IPS DF 6.9 (cell line): ENCODE results near the gene RNF38.
"Not testable (repeated sequence)": the region's sequence is repeated elsewhere in the genome, so short reads cannot be mapped to it uniquely, and the experiment has no call there.

ENCODE experiments used
- DNase-seq: peaks from one replicate; pipeline ENCODE4 v3.0.0-alpha.2; 2013; ENCODE audit warnings: low read depth, low spot score
- H3K27ac ChIP-seq: one replicate; pipeline ENCODE4 v1.5.1; 2013; ENCODE audit warnings: low read length, control low read depth
- H3K27me3 ChIP-seq: 2 replicates; pipeline ENCODE4 v1.6.1; 2013; ENCODE audit warnings: mild to moderate bottlenecking, low read length; ENCODE audit not compliant: control insufficient read depth, insufficient read depth
- H3K36me3 ChIP-seq: 2 replicates; pipeline ENCODE4 v1.6.1; 2013; ENCODE audit warnings: low read length; ENCODE audit not compliant: control insufficient read depth, insufficient read depth
- H3K4me1 ChIP-seq: 2 replicates; pipeline ENCODE4 v1.6.1; 2013; ENCODE audit warnings: low read length; ENCODE audit not compliant: control insufficient read depth, insufficient read depth
- H3K4me3 ChIP-seq: 2 replicates; pipeline ENCODE4 v1.5.1; 2013; ENCODE audit warnings: mild to moderate bottlenecking, low read length
- H3K9me3 ChIP-seq: 2 replicates; pipeline ENCODE4 v1.6.1; 2013; ENCODE audit warnings: low read length, inconsistent platforms; ENCODE audit not compliant: control insufficient read depth, insufficient read depth
- WGBS: extraction: QIAGEN DNeasy Blood & Tissue Kit; methylation state at CpG from one replicate; pipeline ENCODE4 v1.1.7; 2013; ENCODE audit warnings: mixed read lengths, missing lambda C conversion rate; ENCODE audit not compliant: insufficient read length, insufficient coverage; 5-methylcytosine and 5-hydroxymethylcytosine counted together

RNF38 gene

DNA sequence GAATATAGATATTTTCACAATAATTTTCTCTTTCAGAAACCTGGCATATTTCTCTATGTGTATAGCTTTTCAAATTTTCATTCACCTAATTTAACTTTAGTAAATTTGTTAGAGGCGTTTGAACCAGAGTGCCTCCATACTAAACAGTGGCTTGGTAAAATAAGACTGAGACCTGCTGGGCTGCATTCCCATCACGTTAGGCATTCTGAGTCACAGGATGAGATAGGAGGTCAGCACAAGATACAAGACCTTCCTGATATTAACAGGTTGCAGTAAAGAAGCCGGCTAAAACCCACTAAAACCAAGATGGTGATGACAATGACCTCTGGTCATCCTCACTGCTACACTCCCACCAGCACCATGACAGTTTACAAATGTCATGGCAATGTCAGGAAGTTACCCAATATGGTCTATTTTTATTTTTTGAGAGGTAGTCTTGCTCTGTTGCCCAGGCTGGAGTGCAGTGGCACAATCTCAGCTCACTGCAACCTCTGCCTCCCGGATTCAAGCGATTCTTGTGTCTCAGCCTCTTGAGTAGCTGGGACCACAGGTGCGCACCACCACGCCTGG lies 13.6 kb downstream of the RNF38 start:
- H3K36me3 ChIP-seq, H3K9me3 ChIP-seq: not testable (repeated sequence)

DNA sequence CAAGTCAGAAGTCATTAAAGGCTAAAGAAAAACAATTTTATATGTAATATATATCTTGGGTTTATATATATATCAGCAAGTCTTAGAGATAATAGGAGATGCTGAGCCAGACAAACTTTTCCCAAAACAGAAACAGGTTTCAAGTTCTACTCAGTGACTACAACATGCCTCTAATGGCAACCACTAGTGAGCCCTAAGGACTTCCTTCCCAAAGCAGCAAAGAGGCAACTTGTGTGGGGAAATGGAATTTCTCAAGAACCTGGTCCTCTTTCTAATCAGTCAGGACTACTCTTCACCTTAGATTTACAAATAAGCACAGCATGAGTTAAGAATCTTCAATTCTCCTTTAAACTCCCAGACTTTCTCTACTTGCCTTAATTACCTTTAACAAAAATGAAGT lies 17.6 kb downstream of the RNF38 start:
- DNase-seq, result peak; percentile 9
- Histone ChIP-seq H3K4me3 (no peak overlapping the region), H3K9me3 (no peaks in the 10 kb centered on the region), H3K4me1 (peaks cover 1% of the 10 kb centered on the region; the same call in 1 of the 2 replicates), H3K36me3 (no peaks in the 10 kb centered on the region; the same call in 1 of the 2 replicates), H3K27ac (no peak overlapping the region), H3K27me3 (no peaks in the 10 kb centered on the region)

More for the DNA sequence above, 13.6 kb downstream of the RNF38 start:
- not testable (repeated sequence) for H3K27me3 ChIP-seq, H3K27ac ChIP-seq, DNase-seq, H3K4me1 ChIP-seq, H3K4me3 ChIP-seq
- no CpG with 5 or more reads among the region's 7 CpGs for WGBS

DNA sequence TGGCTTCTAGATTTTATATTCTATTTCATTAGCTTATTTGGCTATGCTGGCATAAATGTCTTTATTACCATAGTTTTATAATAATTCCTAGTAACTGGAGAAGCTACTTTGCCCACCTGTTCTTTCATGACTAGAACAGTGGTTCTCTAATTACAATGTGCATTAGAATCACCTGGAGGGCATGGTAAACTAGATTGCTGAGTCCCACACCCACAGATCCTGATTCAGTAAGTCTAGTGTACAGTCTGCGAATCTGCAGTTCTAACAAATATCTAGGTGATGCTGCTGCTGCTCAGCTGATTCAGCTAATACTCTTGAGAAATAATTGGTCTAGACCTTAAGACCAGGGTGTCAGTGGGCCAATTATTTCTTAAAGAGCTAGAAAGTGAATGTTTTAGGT lies 35.5 kb downstream of the RNF38 start:
- no peak for DNase-seq
- H3K36me3 ChIP-seq, result peaks cover 2% of the 10 kb centered on the region; the same call in 1 of the 2 replicates
- WGBS, result no CpG with 5 or more reads among the region's 1 CpG
- H3K27me3 ChIP-seq, result no peaks in the 10 kb centered on the region
- no peak overlapping the region for H3K4me3 ChIP-seq
- H3K9me3 ChIP-seq, result no peaks in the 10 kb centered on the region
- no peaks in the 10 kb centered on the region for H3K4me1 ChIP-seq
- no peak overlapping the region for H3K27ac ChIP-seq

DNA sequence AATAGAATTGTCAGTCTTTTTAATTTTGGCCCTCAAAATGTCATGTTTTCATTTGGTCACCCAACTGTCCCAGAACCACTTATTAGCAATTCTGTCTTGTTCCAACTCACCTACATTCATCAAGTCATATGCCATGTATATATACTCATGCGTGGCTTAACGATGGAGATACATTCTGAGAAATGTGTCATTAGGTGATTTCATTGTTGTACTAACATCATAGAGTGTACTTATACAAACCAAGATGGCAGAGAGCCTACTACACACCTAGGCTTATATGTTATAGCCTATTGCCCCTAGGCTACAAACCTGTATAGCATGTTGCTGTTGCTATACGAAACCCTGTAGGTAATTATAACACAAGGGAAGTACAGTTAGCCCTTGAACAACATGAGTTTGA lies 36.6 kb downstream of the RNF38 start:
- H3K27me3 ChIP-seq, result no peaks in the 10 kb centered on the region
- WGBS, result no CpG with 5 or more reads among the region's 3 CpGs
- DNase-seq, result no peak
- no peak overlapping the region for H3K4me3 ChIP-seq
- H3K4me1 ChIP-seq, result no peaks in the 10 kb centered on the region
- H3K9me3 ChIP-seq, result no peaks in the 10 kb centered on the region
- H3K27ac ChIP-seq, result no peak overlapping the region
- H3K36me3 ChIP-seq, result peaks cover 2% of the 10 kb centered on the region; the same call in 1 of the 2 replicates

DNA sequence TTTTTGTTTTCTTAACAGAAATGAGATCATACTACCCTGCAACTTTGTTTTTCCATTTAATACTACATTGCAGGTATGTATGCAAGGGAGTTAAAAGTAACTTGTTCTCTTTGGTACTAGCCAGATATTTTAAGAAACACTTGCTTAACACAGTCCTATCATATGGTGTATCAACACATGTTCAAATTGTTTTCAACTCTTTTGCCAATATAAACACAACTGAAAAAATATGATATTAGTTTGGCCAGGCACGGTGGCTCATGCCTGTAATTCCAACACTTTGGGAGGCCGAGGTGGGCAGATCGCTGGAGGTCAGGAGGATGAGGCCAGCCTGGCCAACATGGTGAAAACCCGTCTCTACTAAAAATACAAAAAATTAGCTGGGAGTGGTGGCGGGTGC lies 41.6 kb downstream of the RNF38 start:
- Histone ChIP-seq H3K27ac (no peak overlapping the region), H3K36me3 (peaks cover 5% of the 10 kb centered on the region; the same call in 1 of the 2 replicates), H3K4me3 (no peak overlapping the region), H3K4me1 (no peaks in the 10 kb centered on the region), H3K27me3 (no peaks in the 10 kb centered on the region), H3K9me3 (no peaks in the 10 kb centered on the region)
- DNase-seq, result no peak
- no CpG with 5 or more reads among the region's 5 CpGs for WGBS

DNA sequence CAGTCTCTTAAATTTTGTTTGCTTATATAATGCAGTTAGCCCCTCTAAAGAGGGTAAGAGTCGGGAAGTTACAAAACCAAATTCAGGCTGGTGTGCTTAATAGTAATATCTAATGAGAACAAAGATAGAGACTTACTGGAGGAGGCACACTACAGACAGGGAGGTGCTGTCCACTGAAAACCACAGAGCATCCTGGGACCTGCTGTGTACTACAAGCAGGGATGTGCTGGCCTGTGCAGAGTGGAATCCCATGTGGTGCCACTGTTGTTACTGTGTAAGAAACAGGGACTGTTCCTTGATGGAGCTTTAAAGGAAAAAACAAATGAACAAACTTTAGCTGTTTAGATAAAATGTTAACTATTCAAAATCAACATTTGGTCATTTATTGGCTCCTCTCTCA lies 42.4 kb downstream of the RNF38 start:
- H3K27me3 ChIP-seq, result no peaks in the 10 kb centered on the region
- H3K9me3 ChIP-seq, result no peaks in the 10 kb centered on the region
- H3K4me3 ChIP-seq, result no peak overlapping the region
- H3K4me1 ChIP-seq, result no peaks in the 10 kb centered on the region
- H3K27ac ChIP-seq, result no peak overlapping the region
- DNase-seq, result no peak
- H3K36me3 ChIP-seq, result peaks cover 5% of the 10 kb centered on the region; the same call in 1 of the 2 replicates
- WGBS, result no CpG with 5 or more reads among the region's 1 CpG

DNA sequence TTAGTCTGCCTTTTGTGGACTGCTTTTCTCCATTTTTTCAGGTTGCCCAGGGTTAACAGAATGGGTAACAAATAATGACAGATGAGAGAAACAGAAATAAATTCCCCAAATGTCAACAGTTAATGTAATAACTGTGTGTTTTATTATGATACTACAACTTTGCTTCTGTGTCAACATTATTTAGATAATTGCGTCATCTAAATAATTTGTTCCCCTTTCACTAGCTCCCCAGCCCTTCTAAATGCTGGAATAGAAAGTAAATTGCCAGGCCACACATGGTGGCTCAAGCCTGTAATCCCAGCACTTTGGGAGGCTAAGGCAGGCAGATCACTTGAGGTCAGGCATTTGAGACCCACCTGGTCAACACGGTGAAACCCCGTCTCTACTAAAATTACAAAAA lies 53.5 kb downstream of the RNF38 start:
- Histone ChIP-seq H3K27me3 (no peaks in the 10 kb centered on the region), H3K4me1 (no peaks in the 10 kb centered on the region), H3K27ac (no peak overlapping the region), H3K4me3 (no peak overlapping the region), H3K36me3 (peaks cover 17% of the 10 kb centered on the region; the same call in 1 of the 2 replicates), H3K9me3 (no peaks in the 10 kb centered on the region)
- DNase-seq, result no peak
- no CpG with 5 or more reads among the region's 3 CpGs for WGBS

DNA sequence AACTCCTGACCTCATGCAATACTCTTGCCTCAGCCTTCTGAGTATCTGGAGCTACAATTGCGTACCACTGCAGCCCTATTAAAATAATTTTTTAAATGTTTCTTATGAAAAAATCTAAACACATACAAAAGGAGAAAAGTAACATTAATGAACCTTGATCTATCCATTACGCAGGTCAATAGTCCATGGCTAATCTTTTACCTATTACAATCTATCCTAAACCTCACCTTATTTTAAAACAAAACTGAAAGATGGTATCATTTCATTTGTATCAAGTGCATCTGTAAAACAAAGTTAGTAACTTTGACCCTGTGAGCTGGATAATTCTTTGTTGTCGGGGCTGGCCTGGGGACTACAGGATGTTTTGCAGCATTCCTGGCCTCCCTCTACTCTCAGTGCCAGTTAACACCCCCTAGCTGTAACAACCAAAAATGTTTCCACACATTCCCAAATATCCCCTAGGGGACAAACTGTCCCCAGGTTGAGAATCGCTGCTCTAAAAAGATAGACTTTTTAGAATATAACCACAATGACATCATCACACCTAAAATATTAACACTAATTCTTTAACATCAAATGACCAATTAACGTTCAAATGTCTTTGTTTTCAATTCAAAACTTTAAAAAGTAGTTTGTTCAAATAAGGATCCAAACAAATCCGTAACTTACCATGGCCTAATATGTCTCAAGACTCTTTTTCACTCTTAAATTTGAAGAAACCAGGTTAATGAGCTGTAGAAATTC lies 54.8 kb downstream of the RNF38 start:
- 100% methylated on average over 2 of the region's 6 CpGs for WGBS
- no peak overlapping the region for H3K27ac ChIP-seq
- peaks cover 13% of the 10 kb centered on the region; the same call in 1 of the 2 replicates for H3K36me3 ChIP-seq
- DNase-seq, result peak; percentile 4
- H3K4me3 ChIP-seq, result no peak overlapping the region
- H3K9me3 ChIP-seq, result no peaks in the 10 kb centered on the region
- H3K4me1 ChIP-seq, result no peaks in the 10 kb centered on the region
- no peaks in the 10 kb centered on the region for H3K27me3 ChIP-seq

DNA sequence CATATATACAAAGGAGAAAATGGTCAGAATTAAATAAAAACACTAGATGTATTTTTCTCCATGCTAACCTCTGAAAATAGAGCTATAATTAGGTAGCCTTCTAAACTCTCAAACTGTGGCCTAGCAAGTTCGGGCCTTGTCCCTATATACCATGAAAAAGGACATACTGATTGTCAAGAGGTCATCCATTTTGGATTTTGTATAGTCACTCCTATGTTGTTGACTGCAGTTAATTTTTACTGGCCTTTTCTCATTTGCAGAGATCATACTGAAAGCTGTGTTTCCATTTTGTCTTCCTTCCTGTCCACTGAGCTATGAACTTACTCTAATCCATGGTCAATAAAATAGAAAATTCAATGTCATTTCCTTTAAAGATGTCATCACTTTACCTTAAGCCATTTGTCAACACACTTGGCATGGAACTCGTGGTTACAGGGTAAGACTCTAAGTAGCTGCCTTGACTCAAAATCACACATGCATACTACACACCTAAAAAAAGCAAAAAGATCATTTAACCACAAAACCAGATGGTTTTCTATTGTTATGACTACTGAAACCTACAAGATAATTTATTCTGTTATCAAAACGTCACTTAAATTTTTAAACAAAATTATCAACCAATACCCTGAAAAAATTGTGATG lies 58.0 kb downstream of the RNF38 start:
- no peak overlapping the region for H3K4me3 ChIP-seq
- H3K27ac ChIP-seq, result no peak overlapping the region
- H3K9me3 ChIP-seq, result no peaks in the 10 kb centered on the region
- 100% methylated on average over 1 of the region's 3 CpGs for whole genome bisulfite sequencing
- H3K27me3 ChIP-seq, result no peaks in the 10 kb centered on the region
- no peaks in the 10 kb centered on the region for H3K4me1 ChIP-seq
- no peak for DNase-seq
- H3K36me3 ChIP-seq, result peaks cover 20% of the 10 kb centered on the region; the same call in 1 of the 2 replicates

DNA sequence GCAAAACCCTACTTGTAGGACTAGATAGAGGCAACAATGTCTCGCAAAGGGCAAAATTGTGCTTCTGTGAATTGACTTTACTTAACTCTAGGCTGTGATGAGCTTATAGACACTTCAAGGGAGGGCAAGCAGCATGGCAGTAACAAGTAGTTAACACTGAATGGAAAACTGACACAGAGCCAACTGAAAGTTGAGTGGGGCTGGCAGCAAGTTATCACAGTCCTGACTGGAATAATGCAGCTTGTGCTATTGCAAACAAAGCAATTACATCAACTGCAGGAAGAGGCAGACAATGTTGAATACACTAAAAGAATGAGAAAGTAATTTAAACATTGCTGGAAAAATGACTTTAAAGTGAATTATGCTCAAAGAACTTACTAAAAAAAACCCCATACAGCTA lies 62.2 kb downstream of the RNF38 start:
- no peaks in the 10 kb centered on the region for H3K9me3 ChIP-seq
- H3K36me3 ChIP-seq, result peaks cover 18% of the 10 kb centered on the region; the same call in 1 of the 2 replicates
- WGBS, result no CpG with 5 or more reads among the region's 1 CpG
- no peaks in the 10 kb centered on the region for H3K27me3 ChIP-seq
- no peaks in the 10 kb centered on the region for H3K4me1 ChIP-seq
- DNase-seq, result no peak
- H3K27ac ChIP-seq, result no peak overlapping the region
- H3K4me3 ChIP-seq, result no peak overlapping the region
